ENCODE data around the gene CCDC85A. TPM values are rescaled to one million over a fixed set of nuclear protein-coding genes. Genes with fewer than 3 reads are reported as not detected.
"Not testable (repeated sequence)": the region's sequence is repeated elsewhere in the genome, so short reads cannot be mapped to it uniquely, and the experiment has no call there.

The CCDC85A gene
- 3.6 TPM for total RNA-seq

DNA sequence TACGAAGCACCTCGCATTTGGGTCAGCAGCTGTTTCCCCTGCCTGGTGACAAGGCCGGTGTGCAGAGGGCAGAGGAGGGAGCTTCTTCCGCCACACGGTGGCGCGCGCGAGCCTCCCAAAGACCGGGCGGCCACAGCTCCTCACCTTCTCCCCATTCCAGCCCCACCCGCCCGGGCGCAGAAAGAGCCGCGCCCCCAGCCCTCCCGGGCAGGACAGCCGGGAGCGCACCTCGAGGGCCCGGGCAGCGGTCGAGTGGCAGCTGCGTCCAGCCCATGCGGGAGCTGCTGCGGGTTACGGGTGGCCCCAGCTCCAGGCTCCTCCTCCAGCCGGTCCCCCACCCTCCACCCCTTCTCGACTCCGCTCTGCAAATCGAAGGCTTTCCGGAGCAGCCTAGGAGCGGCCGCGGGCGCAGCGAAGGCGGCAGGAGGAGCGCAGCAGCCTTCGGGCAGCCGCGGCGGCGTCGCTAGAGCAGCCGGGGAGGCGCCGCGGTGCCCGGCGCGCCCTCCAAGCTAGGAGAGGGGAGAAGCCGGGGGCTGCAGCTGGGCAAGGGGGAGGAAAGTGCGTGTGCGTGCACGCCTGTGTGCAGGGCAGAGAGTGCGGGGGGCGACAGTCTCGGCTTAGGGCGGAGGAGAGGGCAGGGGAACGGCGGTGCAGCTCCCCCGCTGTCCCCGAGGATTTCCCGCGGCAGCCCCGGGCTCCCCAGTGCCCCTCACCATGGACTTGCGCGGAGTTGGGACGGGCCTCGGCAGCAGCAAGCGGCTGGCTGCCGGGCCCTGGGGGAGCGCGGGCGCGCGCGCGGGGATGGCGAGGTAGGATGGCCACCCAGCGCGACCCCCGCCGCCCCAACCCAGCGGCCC lies at the start of gene CCDC85A:
Gene CCDC85A, plus strand, starts transcription at position 348 of the 857 bp plus-strand sequence. CDS start 635 bp downstream, outside the sequence.
- peak; percentile 60 for DNase-seq

DNA sequence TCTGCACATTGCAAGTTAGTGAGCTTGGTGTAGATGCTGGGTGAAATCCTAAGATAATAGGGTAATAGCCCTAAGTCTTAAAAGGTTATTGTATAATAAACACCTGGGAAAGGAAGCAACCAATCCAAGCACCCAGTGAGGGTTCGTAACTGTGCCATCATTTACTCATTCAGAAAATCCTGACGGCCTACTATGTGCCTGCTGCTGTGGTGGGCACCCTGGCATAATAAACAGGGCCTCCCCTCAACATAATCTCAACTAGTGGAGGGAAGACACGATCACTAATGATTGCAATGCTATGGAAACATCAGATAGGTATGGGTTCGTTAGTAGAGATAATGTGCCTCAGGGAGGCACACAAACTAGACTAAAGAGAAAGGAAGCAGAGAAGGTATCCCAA lies 48.9 kb upstream of the CCDC85A start:
- no peak for DNase-seq

DNA sequence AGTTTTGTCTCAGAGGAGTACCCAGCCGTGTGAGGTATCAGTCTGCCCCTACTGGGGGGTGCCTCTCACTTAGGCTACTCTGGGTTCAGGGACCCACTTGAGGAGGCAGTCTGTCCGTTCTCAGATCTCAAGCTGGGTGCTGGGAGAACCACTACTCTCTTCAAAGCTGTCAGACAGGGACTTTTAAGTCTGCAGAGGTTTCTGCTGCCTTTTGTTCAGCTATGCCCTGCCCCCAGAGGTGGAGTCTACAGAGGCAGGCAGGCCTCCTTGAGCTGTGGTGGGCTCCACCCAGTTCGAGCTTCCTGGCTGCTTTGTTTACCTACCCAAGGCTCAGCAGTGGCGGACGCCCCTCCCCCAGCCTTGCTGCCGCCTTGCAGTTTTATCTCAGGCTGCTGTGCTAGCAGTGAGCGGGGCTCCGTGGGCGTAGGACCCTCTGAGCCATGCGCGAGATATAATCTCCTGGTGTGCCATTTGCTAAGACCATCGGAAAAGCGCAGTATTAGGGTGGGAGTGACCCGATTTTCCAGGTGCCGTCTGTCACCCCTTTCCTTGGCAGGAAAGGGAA lies 41.2 kb upstream of the CCDC85A start:
- not testable (repeated sequence) for DNase-seq

DNA sequence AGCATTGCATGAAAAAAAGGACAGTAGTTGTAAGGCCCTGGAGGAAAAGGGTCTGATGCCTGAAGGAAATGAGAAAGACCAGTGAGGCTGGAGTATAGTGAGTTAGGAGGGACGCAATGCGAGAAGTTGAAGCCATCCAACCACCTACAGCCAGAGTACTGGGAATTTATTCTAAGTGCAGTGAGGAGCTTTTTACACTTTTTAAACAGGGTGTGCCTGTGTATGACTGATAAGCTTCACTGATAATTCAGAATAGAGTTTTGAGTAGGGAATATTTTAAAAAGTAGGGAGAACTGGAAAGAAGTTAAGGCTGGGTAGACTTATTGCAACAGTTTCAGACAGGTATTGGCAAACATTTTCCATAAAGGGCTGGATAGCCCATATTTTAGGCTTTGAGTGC lies 35.9 kb upstream of the CCDC85A start:
- no peak for DNase-seq

DNA sequence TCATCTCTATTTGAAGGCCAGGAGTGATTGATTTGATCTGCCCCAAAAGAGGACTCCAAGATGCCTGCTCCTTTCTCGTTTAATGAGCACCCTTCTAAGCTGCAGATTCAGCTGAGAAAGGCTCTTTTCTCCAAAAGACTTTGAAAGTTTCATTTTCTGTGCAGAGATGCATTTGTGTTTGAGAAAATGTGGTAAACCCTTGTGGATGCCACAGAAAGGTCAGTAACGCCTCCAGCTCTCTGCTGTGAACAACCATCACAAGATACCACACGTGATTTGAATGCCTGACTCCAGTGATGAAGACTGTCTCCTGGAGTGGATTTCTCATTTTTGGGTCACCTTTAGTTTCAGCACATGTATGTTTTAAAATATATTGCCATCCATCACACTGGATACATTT lies 35.0 kb upstream of the CCDC85A start:
- no peak for DNase-seq

DNA sequence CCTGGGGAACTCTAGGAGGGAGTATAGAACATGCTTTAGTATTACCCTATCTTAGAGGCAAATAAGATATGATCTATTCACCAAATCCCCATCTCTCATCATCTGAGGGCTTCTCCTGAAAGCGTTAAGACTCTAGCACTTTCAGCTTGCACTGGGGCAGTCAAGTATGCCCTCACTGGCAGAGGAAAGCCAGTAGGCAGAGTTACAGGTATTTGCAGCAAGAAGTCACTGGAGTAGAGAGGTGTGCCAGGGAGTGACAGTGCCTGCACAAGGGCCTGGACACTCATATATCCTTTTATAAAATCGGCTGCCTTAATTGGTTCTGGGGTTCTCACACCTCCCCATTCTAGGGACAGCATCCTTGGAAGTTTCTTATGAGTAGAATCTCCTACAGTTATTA lies 31.9 kb upstream of the CCDC85A start:
- DNase-seq: no peak

DNA sequence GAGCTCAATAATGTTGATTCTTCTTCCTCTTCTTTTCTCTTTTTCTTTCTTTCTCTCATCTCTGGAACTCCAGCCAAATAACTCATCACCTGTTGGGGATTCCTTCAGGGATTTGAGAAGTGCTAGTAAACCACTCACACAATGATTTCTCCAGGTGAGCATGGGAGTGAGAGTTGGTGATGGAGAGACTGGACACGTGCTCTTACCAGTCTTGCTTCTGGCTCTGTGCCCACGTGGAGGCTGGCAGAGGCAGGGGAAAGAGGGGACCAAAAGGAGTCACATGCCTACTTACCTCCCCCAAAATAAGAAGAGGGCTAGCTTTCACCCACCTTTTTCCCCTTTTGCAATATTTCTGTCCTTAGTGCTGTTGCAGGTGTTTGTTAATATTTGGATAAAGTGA lies 28.6 kb upstream of the CCDC85A start:
- no peak for DNase-seq

DNA sequence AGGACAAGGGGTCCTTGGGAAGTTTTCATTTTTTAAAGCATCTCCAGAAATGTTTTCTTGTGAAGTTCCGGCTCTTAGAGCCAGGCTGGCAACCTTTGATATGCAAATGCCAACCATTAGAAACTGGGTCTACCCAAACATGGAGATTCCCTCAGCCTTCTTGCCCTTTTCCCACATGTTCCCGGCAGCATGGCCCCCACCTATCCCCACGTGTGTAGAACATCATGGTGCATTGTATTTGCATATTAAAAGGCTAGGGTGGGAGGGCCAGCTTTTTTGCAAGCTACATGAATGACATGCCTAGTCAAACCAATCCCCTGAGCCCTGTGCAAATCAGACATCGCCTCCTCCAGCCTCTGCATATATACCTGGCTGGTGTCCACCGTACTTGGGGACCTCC lies 23.9 kb upstream of the CCDC85A start:
- DNase-seq: not testable (repeated sequence)

DNA sequence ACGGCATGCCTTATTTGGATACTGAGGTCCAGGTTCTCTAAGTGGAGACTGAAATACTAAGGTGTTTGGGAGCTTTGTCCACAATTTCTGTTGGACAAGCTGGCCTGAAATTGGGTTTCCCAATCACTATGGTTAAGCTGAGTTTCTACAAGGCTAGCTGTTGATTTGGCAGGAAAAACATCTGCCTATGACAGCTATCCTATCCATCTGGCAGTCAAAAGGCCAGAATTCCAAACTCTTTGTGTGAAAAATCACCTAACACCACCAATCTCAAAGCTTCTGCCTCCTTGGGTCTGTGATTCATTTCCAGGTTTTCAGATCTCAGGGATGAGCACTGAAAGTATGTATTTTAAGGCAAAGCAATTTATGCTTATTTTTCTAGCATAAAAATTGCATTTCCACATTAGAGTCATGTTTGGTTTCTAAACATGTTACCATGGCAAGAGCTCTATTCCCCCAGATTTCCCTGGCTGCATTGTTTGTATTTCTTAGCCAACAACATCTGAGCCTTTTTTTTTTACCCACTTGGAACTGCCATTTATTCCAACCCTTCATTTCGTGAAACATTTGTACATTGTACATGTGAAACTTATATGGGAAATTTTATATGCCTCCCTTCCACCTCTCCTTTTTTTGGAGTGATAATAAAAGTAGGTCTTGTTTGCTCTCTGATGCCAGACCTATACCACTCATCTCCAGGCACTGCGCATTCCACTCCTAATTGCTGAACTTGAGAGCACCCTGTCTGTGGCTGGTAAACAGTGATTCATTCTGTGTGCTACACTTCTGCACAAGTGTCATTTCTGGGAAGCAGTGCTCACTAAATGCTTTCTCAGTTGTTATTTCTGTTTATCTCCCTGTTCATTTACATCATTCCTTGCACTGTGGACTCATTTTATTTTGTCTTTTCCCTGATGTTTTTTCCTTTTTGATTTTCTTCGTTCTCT lies 15.9 kb upstream of the CCDC85A start:
- no peak for DNase-seq

DNA sequence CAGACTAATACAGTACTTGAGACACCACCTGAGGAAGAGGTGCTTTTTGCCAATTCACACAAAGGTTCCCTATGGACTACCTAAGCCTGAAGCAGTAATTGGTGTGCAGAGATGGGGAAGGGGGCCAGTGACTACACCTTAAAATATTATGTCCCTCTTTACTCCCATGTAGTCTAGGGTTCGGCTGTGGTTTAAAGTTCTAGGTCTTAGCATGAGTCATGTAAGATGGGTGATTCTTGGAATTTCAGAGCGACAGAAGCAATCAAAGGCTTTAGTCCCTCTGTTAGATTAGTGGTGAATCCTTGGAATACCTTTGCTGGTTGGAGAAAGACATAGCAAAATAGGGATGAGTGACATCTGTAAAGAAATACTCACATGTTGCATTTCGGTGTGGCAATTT lies 14.3 kb upstream of the CCDC85A start:
- DNase-seq: no peak

DNA sequence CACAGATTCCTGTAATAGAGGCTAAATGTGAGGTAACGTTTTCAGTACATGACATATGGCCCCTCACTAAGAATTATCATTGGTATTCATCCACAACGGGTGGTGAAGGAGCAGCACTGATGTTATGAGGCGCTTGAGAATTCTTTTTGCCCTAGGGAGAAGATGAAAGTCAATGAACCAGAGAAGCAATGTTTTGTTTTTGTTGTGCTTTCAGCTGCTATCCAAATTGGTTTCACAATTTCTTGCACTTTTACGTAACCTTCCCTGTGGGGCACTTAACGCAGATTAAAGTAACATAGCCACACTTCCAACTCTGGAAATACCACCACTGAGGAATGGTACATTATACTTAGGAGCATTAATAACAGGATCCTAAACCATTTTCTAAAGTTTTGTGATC lies 13.3 kb upstream of the CCDC85A start:
- DNase-seq: no peak

DNA sequence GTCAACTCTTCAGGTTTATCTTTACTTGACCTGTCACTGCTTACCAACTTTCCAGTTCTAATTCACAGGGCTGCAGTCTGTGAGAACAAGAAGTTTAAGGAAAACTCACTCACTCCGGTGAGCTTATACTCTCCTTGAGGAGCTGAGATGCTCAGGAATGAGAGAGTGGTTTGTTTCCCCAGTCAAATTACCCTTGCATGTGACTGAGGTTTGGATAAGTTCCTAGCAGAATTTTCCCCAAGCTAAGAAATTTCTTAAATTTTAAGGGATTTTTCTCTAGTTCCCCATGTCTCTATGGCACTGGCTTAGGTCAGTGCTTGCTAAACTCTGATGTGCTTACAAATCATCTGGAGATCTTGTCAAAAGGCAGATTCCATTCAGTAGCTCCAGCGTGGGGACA lies 12.8 kb upstream of the CCDC85A start:
- no peak for DNase-seq

DNA sequence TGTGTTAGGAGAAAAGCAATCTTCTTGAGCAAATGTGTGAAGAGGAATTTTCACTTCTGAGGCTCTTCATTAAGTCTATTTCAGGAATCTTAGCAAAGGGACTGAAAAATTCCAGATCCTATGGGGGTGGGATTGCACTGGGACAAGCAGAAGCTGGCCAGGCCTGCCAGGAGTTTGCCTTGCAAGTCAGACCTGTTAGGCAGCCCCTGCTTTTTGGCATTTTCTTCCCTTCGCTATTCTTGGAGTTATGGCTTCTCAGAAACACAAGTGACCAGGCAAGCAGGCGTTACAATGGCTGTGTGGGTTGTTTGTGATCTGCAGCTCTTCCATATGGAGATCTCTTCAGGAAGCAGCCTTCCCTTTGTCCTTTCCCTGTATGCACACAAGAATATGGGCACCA lies 8.0 kb upstream of the CCDC85A start:
- no peak for DNase-seq

DNA sequence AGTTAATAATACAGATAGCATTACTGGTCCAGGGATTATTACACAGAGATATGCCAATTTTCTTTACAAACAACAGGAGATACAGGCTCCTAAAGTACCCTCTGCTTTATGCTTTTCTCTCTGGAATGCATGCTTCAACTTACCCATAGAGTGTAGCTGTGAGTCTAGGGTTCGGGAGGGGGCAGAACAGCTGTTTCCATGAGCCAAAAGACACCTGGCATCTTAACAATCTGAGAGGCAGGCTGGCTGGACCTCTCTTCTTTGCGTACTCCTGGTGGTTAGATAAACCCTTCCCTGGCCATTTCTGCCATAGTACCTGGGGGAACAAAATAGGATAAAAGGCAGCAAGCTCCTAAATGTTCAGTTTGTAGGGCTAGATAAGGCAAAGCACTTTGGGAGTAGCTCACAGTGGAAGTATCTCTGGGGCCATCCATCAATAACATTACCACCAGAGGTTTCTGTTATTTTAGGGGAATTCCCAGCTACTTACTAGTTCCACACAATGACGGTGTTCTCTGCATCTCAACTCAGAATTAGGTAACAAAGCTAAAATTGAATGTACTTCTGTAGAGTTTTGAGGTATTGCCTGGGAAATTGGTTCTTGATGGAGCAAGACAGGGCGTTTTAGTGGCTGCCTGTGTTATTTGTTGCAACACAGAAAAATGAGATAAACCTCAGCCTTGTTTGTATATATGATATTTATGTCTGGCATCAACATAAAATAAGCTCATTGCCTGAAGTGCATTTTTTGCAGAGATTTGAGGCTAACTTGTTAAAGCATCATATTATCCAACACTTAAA lies 6.2 kb upstream of the CCDC85A start:
- DNase-seq: no peak

DNA sequence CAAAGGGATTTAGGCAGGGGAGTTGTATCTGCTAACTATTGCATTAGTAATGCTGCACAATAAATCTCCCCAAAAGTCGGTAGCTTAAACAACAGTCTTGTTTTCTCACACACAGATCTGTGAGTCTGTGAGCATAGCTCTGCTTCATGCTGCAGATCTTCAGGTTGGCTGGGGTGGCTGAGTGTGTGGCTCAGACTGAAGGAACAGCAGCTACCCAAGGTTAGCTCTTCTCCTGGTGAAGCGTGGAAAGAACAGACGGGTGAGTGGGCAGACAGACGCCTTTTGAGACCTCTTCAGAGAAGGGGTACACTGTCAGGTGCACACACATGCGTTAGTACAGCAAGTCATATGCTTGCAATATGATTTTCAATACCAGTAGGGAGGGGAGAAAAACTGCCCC lies 3.9 kb upstream of the CCDC85A start:
- DNase-seq: no peak

DNA sequence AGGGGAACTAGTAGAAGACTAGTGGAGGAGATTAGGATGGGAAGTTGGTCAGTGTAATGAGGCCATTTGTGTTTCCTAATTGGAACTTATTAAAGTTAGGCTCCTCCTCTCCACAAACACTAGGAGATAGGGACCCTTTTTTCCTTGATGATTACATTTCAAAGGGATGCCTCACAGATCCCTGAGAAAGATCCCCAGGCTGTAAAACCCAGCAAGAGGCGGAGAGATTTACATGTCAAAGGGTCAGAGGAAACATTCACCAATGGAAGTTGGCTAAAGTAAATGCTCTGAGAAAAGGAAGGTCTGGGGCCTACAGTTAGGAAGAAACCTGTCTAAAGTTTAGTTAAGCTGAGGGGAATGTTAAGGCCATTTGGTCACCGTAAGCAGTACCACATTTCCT lies 1.4 kb upstream of the CCDC85A start:
- DNase-seq: no peak

DNA sequence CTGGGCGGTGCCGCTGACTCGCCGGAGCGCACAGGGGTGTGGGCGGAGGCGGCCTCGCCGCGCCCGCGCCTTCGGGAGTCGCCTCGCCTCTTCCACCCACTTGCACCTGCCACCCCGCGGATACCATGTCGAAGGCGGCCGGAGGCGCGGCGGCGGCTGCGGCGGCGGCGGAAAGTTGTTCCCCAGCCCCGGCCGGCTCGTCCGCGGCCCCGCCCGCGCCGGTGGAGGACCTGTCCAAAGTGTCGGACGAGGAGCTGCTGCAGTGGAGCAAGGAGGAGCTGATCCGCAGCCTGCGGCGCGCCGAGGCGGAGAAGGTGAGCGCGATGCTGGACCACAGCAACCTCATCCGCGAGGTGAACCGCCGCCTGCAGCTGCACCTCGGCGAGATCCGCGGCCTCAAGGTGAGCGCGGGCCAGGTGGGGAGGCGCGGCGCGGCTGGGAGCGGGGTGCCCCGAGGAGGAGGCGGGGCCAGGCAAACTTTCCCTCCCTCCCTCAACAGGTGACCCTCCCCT lies 766 bp downstream of the CCDC85A start:
- DNase-seq: no peak

DNA sequence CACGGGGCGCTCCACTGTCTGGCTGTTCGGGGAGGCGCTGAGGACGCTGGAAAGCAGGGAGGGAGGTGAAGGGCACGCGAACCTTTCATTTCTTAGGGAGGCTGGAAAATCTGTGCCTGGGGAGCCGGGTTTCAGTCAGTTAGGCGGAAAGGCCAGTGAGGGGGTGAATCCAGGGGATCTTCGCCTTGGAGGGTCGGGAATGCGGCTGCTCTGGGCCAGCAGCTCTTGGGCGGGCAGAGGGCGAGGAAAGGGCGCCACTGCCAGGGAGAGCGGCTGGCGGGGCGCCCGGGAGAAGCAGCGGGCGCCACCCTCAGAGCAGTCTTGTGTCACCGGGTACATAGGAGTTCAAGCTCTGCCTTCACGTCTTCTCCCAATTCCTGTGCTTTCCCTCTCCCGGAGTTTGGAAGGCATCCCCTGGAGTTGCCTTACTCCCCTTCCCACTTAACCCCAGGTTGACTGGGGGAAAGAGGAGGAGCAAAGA lies 1.4 kb downstream of the CCDC85A start:
- DNase-seq: no peak

DNA sequence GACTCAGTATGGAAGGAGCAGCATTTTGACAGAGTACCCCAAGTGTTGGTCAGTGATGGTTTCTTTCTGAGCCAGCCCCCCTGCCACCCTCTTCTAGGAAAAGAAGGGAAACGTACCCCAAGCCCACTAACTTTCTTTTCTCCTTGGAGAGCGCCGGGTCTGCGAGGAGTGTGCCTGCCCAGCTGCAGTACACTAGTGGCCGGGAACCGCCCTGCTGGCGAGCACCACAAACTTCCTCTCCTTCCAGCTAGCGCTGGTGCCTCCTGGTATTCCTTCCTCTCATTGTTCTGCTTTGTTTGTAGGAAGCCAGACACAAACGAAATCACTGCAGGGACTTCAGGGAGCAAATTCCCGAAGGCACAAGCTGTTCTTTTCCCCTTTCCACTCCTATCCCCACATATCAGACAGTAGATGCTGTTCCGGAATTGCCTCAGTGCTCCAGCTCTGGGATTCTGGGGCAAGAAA lies 1.8 kb downstream of the CCDC85A start:
- no peak for DNase-seq

DNA sequence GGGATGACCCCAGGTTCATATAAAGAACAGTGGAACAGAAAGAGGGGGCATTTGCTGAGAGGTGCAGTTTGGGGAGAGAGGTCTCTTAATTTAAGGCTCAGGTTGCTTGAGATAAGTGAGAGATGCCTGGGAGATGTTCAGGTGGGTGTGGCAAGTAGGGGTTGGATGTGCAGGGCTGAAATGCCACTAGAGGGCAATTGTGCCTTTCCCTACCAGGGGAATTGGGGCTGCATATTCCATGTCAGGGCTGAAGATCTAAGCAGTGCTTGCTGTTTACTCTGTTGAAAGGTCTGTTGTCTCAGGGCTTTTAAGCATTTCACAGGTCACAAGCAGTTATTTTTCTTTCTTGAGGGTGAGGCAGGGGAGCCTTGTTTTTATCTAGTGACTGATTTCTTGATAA lies 7.8 kb downstream of the CCDC85A start:
- DNase-seq: peak; percentile 4

DNA sequence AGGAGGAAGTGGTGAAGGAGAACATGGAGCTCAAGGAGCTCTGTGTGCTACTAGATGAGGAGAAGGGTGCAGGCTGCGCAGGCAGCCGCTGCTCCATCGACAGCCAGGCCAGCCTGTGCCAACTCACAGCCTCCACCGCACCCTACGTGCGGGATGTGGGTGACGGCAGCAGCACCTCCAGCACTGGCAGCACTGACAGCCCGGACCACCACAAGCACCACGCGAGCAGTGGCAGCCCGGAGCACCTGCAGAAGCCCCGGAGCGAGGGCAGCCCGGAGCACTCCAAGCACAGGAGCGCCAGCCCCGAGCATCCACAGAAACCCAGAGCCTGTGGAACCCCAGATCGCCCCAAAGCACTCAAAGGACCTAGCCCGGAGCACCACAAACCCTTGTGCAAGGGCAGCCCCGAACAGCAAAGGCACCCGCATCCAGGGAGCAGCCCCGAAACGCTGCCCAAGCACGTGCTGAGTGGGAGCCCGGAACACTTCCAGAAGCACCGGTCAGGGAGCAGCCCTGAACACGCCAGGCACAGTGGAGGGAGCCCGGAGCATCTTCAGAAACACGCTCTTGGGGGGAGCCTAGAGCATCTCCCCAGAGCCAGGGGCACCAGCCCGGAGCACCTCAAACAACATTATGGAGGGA lies 9.0 kb downstream of the CCDC85A start:
- DNase-seq: no peak
